Astrocyte of the hippocampus (primary cell): Measurements from ENCODE around the gene TECTB.
"Not testable (repeated sequence)": the region's sequence is repeated elsewhere in the genome, so short reads cannot be mapped to it uniquely, and the experiment has no call there.

ENCODE experiments used
- DNase-seq: peaks from one replicate; pipeline ENCODE4 v3.0.0; 2011; ENCODE audit warnings: low read depth, low spot score

Gene TECTB

DNA sequence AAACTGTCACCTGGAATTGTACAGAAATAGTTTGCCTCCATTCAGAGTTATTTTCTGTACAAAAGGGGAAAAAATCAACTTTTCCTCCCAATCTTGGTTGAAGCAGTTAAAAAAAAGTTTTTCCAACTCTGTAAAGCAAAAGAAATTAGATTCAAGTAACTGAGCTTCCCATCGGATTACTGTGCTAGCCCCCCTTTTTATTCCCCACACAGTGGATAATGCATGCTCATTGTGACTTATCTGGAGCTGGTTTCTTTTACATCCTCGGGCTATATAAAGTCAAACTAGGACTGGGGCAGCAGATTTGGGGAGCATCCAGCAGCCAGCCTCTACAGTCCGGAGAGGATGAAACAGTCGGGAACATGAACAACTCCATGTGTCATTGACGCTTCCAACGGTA lies at the start of gene TECTB:
TSS of gene TECTB (plus strand) at position 301 of the 400 bp plus-strand sequence. CDS start 335 bp downstream, outside the sequence.
- no peak for DNase-seq

DNA sequence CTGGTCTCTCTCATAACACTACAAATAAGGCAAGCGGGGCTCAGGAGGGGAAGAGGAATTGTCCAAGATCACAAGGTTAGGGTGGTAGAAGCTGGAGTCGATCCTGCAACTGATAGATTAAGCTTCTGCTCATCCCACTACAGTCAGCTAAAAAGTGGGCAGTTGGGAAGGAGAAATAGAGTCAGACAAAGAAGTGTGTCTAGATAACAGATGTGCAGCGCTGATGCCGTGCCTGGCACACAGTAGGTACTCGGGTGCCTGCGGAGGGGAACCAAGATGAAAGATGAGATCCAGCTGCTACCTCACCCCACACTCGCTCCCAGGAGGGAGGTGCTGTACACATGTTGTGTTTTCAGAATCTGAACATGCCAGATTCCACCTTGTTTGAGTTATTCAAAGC lies 48.1 kb upstream of the TECTB start:
- DNase-seq: no peak

DNA sequence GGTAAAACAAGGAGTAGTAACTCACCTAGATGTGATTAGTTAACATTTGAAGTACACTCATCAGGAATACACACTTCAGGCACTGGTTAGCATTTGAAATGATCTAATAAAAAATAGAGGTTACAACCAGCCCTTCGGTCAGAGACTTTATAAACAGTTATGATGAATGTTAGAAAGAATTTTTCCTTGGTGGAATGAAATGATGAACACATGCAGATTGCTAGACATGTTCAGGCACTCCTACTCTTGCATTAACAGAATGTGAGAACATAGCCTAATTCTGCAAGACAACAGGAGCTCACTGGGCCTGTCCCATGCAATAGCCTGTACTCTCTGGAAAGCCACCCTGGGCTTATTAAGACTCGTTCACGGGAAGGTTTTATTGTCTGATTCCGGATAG lies 47.3 kb upstream of the TECTB start:
- no peak for DNase-seq

DNA sequence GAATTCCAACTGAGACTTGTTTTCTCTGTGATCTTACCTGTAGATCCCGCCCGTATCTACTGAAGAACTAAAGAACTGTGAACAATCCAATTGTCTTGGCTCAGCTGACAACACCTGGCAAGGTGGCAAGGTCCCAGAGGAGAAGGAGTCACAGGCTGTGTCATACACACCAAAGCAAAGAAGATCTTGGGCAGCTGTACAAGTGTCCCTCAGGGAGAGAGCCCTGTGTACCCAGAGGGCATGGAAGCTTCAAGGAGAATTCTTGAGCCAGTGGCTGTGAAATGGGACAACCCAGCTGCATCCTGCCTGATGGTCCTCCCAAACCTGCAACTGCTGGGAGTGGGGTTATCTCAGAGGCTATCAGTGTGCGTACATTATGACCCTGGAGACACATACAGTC lies 46.7 kb upstream of the TECTB start:
- DNase-seq: no peak

DNA sequence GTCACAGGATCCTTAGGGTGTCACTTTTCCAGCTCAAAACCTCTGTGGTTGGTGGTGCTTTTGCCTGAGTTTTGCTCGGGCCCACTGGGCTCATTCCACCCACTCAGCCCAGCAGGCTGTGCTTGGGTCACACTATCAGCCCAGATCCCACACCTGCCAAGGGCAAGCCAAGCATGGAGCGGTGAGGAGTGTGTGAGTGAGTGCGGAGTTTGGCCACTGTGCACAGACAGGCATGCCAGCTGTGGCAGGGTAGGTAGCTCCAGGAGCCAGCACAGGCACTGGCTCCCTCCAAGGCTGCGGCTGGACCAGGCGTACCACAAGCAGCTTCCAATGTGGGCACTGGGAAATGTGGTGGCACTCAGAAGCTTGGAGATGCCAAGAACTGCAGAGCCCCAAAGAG lies 43.9 kb upstream of the TECTB start:
- DNase-seq: no peak

DNA sequence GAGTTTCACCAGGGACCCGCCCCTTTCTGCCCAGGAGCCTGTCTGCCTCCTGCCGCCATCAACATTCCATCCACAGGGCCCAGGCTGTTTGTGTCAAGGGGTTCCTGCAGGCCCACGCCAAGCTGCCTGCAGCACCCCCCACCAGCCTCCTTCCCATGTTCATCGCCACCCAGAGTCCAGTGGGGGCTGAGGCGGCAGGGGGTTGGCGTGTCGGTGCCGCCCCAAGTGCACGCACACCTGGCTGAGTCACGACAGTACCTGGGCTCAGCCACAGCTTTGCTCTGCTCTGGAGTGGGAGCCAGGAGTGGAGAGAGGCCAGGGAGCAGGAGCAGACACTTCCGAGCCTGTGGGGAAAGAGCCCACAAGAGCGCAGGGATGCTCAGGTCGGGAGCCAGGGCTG lies 42.8 kb upstream of the TECTB start:
- no peak for DNase-seq

DNA sequence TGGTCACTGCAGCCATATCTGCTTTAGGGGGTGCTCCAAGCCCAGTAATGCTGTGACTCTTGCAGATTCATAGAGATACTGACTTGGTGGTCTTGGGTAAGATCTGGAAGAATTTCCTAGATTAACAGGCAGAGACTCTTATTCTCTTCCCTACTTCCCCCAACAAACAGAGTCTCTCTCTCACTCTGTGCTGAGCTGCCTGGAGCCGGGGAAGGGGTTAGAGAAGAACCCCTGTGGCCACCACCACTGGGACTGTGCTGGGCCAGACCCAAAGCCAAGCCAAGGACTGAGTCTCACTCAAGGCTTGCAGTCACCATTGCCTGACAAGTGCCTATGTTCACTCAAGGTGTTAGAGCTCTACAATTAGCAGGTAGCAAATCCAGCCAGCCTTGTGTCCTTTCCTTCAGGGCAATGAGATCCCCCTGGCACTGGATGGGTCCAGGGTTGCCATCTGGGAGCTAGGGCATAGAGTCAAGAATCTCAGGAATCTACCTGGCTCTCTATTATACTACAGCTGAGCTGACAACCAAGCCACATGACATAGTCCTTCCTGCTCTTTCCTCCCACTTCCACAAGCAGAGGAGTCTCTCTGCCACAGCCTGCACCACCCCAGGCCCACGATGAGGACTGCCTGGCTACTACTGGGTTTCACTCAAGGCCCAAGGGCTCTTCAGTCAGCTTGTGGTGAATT lies 41.4 kb upstream of the TECTB start:
- DNase-seq: no peak

DNA sequence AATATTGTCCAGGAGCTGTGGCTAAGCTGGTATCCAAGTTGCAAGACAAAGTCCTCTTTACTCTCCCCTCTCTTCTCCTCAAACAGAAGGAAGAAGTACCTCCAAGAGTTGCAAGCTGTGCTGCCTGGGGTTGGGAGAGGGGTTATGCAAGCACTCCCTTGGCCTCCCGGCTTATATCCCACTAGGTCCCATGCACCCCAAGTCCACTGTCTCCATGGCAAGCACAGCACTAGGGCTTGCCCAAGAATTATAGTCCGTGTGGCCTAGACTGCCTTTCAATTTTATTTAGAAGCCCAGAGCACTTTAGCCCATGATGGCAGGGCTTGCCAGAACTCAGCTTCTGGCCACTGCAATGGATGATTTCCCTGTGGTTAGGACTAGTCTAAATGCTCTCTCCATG lies 40.4 kb upstream of the TECTB start:
- no peak for DNase-seq

DNA sequence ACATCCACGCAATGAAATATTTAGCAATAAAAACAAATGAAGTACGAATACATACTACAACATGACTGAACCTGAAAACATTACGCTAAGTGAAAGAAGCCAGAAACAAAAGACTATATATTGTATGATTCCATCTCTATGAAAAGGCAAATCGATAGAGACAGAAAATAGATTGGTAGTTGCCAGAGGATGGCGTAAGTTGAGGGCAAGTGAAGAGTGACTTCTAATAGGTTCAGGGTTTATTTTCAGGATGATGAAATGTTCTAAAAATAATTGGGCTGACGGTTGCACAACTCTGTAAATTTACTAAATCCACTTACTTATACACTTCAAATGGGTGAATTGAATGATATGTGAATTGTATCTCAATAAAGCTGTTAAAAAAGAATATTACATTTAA lies 39.5 kb upstream of the TECTB start:
- DNase-seq: no peak

DNA sequence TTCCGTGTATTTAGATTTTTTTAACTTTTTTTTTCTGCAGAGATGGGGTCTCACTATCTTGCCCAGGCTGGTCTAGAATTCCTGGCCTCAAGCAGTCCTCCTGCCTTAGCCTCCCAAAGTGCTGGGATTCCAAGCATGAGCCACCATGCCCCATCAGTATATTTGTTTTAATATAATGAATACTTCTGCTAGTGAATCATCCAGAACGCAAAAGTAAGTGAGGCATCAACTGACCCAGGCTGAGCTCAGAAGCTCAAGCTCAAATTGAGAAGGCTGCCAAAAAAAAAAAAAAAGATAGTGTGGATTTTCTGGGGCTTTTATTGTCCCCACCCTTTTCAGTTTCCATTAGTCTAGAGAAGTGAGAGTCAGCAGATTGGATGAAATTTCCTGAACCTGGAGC lies 39.0 kb upstream of the TECTB start:
- no peak for DNase-seq

DNA sequence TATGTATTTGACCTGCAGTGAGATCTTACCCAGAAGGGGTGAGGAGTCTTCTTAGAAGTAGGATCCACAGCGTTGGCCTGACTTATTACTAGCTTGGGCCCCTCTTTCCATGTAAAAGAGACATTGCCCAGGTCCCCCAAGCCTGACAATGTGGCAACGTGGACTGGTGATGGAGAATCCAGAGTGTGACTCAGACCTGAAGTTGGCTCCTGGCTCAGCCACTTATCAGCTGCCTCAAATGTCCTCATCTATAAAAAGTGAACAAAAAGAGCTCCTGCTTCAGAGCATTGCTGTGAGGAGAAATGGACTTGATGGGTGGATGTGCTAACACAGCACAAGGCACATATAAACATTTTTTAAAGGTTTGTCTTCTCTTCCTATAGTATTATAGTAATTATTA lies 35.4 kb upstream of the TECTB start:
- no peak for DNase-seq

DNA sequence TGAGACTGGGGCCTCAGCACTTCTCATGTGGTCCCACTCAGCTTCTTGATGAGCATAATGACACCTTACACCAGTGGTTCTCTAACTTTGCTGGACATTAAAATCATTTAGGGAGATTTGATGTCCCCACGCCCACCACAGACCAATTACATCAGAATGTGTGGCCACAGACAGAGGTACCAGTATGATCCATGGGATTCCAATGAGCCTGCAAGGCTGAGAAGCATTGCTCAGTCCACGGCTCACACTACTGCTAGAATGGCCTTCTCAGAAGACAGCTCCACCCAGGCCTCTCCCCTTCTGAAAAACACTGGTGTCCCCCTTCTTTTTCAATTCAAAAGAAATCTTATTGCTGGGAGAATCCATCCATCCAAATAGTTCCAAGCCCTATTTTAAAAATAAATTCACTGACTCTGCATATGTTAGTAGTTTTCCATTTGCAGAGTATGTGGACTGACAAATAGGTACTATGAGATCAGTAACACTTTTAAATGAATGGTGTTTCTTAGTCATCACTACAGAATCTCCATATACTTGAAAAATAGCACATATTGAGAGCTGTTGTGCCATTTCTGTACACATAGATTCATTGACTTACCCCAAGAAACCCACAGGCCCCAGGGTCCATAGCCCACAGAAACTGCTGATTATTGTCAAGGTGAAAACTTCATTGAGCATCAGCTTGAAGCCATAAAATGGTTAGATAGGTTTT lies 34.5 kb upstream of the TECTB start:
- no peak for DNase-seq

DNA sequence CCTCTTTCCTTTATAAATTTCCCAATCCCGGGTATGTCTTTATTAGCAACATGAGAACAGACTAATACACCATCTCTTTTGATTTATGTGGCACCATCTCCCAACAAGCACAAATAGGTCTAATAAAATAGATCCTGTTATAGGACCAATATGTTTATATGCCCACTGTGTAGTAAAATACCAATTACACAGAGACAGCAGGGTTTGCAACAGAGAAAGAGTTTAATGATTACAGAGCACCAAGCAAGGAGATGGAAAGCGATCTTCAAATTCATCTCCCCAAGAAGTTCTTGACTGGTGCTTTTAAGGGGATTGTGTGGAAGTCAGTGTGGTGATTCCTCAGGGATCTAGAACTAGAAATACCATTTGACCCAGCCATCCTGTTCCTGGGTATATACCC lies 33.5 kb upstream of the TECTB start:
- DNase-seq: no peak

DNA sequence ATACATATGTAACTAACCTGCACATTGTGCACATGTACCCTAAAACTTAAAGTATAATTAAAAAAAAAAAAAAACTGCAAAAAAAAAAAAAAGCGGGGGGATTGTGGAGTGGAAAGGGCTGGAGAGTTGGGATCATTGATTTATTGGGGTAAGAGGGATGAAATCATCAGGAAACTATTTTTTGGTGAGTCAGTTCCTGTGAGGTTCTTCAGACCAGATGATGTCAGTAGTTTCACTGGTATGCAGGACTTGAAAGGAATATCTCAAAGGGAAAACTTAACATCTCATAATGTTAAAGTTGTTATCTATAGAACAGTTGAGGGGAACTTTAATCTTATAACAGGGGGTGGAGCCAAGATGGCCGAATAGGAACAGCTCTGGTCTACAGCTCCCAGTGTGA lies 32.6 kb upstream of the TECTB start:
- no peak for DNase-seq

DNA sequence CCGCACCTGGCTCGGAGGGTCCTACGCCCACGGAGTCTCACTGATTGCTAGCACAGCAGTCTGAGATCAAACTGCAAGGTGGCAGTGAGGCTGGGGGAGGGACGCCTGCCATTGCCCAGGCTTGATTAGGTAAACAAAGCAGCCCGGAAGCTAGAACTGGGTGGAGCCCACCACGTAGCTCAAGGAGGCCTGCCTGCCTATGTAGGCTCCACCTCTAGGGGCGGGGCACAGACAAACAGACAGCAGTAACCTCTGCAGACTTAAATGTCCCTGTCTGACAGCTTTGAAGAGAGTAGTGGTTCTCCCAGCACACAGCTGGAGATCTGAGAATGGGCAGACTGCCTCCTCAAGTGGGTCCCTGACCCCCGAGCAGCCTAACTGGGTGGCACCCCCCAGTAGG lies 32.0 kb upstream of the TECTB start:
- not testable (repeated sequence) for DNase-seq

DNA sequence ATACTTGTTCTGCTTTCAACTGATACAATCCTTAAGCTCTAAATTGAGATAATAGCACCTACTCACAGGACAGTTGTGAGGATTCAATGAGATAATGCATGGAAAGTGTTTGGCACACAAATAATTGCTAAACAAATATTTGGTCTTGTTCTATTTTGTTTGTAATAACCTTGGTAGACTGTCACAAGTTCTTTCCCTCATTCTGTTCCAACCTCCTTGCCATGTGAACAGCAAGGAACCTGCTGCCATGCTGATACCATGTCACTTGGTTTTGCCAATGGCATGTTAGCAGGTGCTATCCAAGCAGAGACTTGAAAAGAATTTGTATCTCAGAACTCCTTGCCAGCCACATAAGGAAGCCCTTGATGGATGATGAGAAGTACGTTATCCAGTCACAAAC lies 24.8 kb upstream of the TECTB start:
- no peak for DNase-seq

DNA sequence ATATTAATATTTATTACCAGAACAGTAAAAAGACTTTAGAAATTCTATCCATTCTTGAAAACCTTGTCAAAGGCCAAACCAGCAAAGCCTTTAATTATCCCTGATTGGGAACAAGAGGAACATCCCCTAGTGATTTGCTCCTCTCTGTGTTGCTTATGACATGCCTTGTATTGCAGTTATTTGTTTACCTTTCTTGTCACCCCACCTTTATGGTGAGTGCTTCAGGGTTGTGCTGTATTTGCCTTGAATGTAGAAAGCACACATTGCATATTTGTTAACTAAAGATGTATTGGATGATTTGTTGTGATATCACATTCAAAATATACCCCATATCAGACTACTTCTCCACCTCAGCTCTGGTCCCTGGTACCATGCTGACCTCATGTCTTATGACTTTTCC lies 23.5 kb upstream of the TECTB start:
- no peak for DNase-seq

DNA sequence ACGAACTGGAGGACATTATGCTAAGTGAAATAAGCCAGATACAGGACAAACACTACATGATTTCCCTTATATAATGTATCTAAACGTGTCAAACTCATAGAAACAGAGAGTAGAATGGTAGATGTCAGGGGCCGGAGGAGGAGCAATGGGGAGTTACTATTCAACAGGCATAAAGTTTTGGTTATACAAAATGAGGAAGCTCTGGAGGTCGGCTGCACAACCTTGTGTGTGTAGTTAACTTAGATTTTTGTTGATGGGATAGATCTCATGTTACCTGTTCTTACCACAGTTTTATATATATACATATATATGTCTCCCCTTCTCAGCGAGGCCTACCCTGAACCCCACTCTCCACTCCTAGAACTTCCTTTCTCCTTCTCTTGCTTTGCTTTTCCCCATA lies 22.4 kb upstream of the TECTB start:
- no peak for DNase-seq

DNA sequence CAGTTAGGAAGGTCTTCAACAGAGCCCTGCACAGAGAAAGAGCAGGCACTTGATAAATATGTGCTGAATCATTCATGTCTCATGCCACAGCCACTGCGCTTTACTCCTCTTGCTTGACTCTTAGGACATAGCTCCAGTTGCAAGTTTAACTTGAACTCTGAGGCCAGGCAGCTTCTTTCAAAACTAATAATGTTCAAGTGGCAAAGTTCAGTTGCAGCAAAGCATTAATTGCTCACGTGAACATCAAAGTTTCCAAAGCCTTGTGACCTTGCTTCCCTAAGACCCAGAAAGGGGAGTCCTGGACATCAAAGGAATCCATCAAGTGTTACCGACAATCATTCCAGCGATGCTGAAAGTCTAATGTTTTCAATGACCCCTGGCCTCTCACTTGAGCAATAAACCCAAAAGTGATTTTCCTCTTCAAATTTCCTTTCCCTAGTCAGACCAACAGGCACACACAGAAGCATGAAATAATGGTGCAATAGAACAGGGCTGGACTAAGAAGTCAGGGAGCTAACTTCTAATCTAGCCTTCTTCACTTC lies 21.8 kb upstream of the TECTB start:
- DNase-seq: peak; percentile 36

DNA sequence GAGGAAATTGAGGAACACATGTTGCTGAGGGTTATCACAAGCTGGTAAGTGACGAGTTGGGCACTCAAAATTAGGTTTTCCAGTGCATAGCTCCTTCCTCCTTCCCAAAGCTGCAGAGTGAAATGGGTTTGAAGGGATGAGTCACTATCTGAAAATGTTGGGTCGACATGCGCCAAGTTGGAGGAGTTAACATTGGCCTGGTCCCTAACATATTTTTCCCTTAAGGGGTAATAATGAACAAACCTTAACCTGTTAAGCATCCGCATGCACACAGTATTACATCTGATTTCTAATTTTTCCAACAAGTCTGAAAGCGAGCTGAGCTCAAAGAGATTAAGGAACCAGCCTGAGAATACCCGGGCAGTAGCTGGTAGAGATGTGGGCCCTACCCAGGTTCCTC lies 20.7 kb upstream of the TECTB start:
- peak; percentile 47 for DNase-seq

DNA sequence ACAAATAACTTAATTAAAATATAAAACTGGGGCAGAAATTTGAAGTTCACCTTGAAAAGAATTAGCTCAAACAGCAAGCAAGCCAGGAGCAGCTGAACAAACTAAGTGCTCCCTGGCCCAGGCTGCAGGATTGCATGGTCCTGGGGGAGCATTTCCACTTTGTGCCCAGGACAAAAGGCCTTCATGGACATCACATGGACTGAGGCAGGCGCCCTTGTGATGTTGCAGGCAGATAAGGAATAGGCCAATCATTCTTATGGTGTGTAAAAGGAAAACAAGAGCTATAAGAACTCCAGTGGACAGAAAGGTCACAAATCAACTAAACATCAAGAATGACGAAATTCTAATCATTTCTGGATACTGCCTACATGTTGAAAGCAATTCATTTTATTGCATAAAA lies 17.5 kb upstream of the TECTB start:
- DNase-seq: no peak

DNA sequence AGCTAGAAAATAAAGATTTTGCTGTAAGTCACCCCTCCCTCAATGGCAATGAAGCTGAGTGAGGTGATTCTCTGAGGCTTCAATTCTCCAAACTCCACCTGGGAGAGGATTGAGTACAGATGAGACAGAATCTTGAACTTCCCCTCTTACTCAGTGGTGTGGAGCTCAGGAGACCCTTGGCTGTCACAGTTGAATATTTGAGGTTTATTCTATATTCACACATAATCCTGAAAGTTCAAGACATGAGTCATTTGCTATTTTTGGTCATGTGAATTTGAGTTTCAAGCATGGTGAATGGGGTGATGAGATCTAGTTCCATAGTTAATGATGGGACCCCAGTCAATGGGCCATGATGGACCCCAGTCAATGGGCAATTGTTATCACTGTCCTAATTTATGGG lies 13.9 kb upstream of the TECTB start:
- peak; percentile 39 for DNase-seq

DNA sequence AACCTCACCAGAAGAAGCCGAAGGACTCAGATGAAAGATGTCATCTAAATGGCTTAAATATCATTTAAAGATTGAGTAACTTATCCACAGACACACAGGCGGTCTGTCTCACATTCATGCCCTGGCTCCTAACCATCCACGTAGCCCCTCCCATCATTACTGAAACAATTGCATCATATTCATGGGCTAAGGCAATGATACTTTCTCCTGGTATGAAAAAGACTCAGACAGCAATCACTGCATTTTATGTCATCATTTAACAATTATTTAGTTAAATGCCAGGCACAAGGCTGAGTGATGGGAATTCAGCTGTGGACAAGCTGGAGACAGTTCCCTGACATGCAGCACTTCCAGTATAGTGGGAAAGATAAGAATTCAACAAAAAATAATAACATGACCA lies 11.2 kb upstream of the TECTB start:
- DNase-seq: peak; percentile 35
